Measurements from ENCODE around the gene ELOVL5. TPM values are rescaled to one million over a fixed set of nuclear protein-coding genes. Genes with fewer than 3 reads are reported as not detected.
"Not testable (repeated sequence)": the region's sequence is repeated elsewhere in the genome, so short reads cannot be mapped to it uniquely, and the experiment has no call there.

Gene ELOVL5
- total RNA-seq, 4 donors from 2014 or later = 58.4 to 97.0 (median 69.7) TPM

- DNase-seq (ENCODE audit: low spot score in 2 of 2) = no peak
- Histone ChIP-seq H3K4me1 (no peaks in the 10 kb centered on the region), H3K27me3 (no peaks in the 10 kb centered on the region), H3K36me3 (no peaks in the 10 kb centered on the region), H3K9me3 (no peaks in the 10 kb centered on the region), H3K27ac (no peak overlapping the region), H3K4me3 (no peak overlapping the region)
- no peak for TF ChIP-seq CTCF (IDR thresholded peaks at IDR 0.05)
- no peak for TF ChIP-seq EP300 (IDR thresholded peaks at IDR 0.05)
- no peak for TF ChIP-seq POLR2A (IDR thresholded peaks at IDR 0.05)
- WGBS, 2 donors = 75 to 80% methylated on average over 3 of the region's 3 CpGs
Observed at GRCh38 chr6:53390010-53390409, 41.3 kb upstream of the ELOVL5 start.

GRCh38 chr6:53388615-53389014, 39.9 kb upstream of the ELOVL5 start:
- H3K36me3 ChIP-seq; H3K27me3 ChIP-seq; DNase-seq (ENCODE audit: low spot score in 2 of 2); H3K27ac ChIP-seq; H3K9me3 ChIP-seq; H3K4me1 ChIP-seq; H3K4me3 ChIP-seq: not testable (repeated sequence)
- 83 to 91% methylated on average over 3 of the region's 3 CpGs for WGBS, 2 donors

- Histone ChIP-seq H3K27ac (no peak overlapping the region), H3K9me3 (no peaks in the 10 kb centered on the region), H3K4me1 (no peaks in the 10 kb centered on the region), H3K36me3 (no peaks in the 10 kb centered on the region), H3K27me3 (no peaks in the 10 kb centered on the region), H3K4me3 (no peak overlapping the region)
- no peak for TF ChIP-seq CTCF (IDR thresholded peaks at IDR 0.05)
- no peak for TF ChIP-seq EP300 (IDR thresholded peaks at IDR 0.05)
- no peak for TF ChIP-seq POLR2A (IDR thresholded peaks at IDR 0.05)
- DNase-seq (ENCODE audit: low spot score in 2 of 2) = no peak
- 78 to 83% methylated on average over 5 of the region's 5 CpGs for whole genome bisulfite sequencing, 2 donors
Observed at GRCh38 chr6:53382421-53382820, 33.7 kb upstream of the ELOVL5 start.

- Histone ChIP-seq H3K4me1 (peaks cover 0 to 6% (median 0%) of the 10 kb centered on the region in 4 donors), H3K27ac (no peak overlapping the region), H3K27me3 (no peaks in the 10 kb centered on the region), H3K9me3 (no peaks in the 10 kb centered on the region), H3K4me3 (no peak overlapping the region), H3K36me3 (no peaks in the 10 kb centered on the region)
- WGBS, 2 donors = 90 to 92% methylated on average over 7 of the region's 7 CpGs
- TF ChIP-seq EP300 (IDR thresholded peaks at IDR 0.05) (no peak), POLR2A (IDR thresholded peaks at IDR 0.05) (no peak), CTCF (IDR thresholded peaks at IDR 0.05) (no peak)
- no peak for DNase-seq (ENCODE audit: low spot score in 2 of 2)
Observed at GRCh38 chr6:53378208-53378607, 29.5 kb upstream of the ELOVL5 start.

- H3K4me3 ChIP-seq = no peak overlapping the region
- TF ChIP-seq POLR2A (IDR thresholded peaks at IDR 0.05) = no peak
- TF ChIP-seq CTCF (IDR thresholded peaks at IDR 0.05) = no peak
- no peak for TF ChIP-seq EP300 (IDR thresholded peaks at IDR 0.05)
- no peaks in the 10 kb centered on the region for H3K36me3 ChIP-seq
- peaks cover 0 to 6% (median 0%) of the 10 kb centered on the region in 4 donors for H3K4me1 ChIP-seq
- 67 to 76% methylated on average over 3 of the region's 3 CpGs for WGBS, 2 donors
- no peak overlapping the region for H3K27ac ChIP-seq
- no peak for DNase-seq (ENCODE audit: low spot score in 2 of 2)
- no peaks in the 10 kb centered on the region for H3K27me3 ChIP-seq
- no peaks in the 10 kb centered on the region for H3K9me3 ChIP-seq
Observed at GRCh38 chr6:53377793-53378192, 29.0 kb upstream of the ELOVL5 start.

GRCh38 chr6:53377289-53377688, 28.5 kb upstream of the ELOVL5 start:
- 100% methylated on average over 1 of the region's 1 CpG for WGBS, 2 donors
- TF ChIP-seq CTCF (IDR thresholded peaks at IDR 0.05) = no peak
- TF ChIP-seq EP300 (IDR thresholded peaks at IDR 0.05) = no peak
- TF ChIP-seq POLR2A (IDR thresholded peaks at IDR 0.05) = no peak
- no peak overlapping the region for H3K4me3 ChIP-seq
- H3K27me3 ChIP-seq = no peaks in the 10 kb centered on the region
- DNase-seq (ENCODE audit: low spot score in 2 of 2) = no peak
- H3K4me1 ChIP-seq = peaks cover 0 to 6% (median 0%) of the 10 kb centered on the region in 4 donors
- no peaks in the 10 kb centered on the region for H3K9me3 ChIP-seq
- no peaks in the 10 kb centered on the region for H3K36me3 ChIP-seq
- no peak overlapping the region for H3K27ac ChIP-seq
